ENCODE results near the gene NUF2.
"Not testable (repeated sequence)": the region's sequence is repeated elsewhere in the genome, so short reads cannot be mapped to it uniquely, and the experiment has no call there.

NUF2 gene

DNA sequence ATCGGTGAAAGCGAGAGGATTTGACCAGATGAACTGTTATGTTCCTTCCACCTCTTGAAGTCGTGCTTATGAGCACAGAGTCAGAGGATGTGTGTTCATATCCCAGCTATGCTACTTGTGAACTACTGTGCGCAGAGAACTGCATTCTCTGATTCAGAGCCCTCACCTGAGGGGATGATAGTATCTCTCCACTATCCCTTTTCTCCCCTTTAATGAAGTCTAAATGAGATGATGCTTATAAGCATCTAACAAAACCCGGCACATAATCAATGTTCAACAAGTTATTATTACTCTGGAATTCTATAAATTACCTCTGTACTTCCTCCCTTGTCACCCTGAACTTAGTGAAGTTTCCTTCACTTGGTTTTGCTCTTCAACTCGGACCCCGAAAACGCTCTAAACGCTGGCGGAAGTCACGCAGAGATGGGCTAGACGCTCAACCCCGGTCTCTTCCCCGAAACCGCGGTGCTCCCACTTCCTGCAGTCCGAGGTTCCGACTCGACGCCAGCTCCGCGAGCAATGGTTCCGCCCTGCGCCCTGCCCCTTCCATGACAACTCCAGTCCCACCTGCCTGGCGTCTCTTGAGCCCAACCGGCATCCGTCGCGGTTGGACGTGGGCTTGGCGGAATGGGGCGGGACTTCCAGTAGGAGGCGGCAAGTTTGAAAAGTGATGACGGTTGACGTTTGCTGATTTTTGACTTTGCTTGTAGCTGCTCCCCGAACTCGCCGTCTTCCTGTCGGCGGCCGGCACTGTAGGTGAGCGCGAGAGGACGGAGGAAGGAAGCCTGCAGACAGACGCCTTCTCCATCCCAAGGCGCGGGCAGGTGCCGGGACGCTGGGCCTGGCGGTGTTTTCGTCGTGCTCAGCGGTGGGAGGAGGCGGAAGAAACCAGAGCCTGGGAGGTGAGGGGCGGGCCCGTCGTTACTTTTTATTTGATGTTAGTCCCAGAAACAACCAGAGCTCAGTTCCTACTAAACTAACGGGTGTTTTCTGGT, at the start of gene NUF2:
Gene NUF2, plus strand, starts transcription at position 644 of the 995 bp plus-strand sequence. CDS start 4,098 bp downstream, outside the sequence.
- DNase-seq (ENCODE audit: low spot score): peak; percentile 98

DNA sequence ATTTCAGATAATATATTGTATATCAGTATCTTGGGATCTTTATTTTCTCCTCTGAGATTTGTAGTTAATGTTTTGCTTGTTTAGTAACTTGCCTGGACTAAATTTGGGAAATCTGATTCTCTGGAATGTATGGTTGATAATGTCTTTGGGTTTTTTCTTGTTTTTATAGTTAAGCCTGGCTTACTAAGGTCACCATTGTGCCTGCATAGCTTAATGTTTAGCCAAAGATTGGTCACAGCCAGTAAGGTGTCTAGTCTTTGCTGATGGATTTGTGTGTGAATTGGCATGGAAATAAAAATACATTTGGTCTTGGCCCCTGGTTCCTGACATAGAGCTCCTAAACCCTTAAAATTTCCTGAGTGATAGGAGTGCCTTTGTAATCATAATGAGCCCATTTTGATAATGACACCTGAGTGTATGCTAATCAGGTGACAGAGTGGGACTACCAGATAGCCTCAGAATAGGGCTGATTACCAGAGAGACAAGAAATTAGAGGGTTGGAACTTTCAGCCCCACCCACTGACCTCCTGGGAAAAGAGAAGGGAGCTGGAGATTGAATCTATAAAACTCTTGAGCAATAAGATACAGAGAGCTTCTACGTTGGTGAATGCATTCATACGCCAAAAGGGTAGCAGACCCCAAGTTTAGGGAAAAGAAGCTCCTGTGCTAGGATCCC, 47.9 kb upstream of the NUF2 start:
- DNase-seq (ENCODE audit: low spot score): no peak

DNA sequence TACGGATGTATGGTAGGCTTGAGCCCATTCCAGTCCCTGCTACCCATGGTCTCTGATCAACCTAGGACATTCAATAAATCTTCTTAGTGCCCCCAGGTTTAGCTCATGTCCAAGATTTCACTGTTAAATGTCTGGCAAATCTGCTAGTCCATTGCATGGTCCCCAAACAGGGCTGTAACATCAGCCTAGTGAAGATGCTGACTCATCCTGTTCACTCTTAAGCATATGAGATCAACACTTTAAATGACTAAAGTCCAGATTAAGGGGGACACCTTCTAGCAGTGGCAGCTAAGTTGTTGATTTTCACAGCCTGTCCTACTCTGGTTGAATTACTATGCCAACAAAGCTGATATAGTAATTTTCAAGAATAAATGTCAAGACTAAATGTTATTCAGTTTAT, 46.5 kb upstream of the NUF2 start:
- DNase-seq (ENCODE audit: low spot score): peak; percentile 9

- no peak for DNase-seq (ENCODE audit: low spot score)
Observed at GRCh38 chr1:163278602-163279001, 43.2 kb upstream of the NUF2 start.

DNA sequence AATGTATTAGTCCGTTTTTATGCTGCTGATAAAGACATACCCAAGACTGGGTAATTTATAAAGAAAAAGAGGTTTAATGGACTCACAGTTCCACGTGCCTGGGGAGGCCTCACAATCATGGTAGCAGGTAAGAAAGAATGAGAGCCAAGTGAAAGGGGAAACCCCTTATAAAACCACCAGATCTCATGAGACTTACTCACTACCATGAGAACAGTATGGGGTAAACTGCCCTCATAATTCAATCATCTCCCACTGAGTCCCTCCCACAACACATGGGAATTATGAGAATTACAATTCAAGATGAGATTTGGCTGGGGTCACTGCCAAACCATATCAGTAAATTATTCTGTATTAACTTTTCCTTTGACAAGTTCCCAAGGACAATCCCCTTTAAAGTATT, 36.9 kb upstream of the NUF2 start:
- not testable (repeated sequence) for DNase-seq (ENCODE audit: low spot score)

DNA sequence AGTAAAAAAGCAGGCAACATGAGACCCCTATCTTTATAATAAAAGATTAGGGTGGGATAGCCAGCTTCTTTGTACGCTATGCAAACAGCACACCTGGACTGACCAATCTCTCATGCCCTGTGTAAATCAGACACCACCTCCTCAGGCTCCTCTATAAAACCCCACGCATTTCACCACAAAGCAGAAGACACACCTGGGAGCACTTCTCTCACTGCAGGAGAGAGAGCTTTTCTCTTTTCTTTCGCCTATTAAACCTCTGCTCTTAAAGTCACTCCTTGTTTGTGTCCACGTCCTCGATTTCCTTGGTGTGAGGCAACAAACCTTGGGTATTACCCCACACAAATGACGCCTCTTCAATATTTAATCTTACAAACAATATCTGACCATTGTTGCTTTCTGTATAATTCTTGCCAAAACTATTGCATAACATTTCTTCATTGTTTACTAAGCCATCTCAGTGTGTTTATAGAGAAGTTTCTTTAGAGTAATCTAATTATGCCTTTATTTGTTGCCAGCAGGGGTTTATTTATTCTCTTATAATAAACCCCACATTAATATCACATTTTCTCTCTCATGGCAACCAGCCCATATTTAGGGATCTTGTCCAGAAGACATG, 31.6 kb upstream of the NUF2 start:
- peak; percentile 4 for DNase-seq (ENCODE audit: low spot score)

- DNase-seq (ENCODE audit: low spot score): no peak
Observed at GRCh38 chr1:163291461-163291860, 30.3 kb upstream of the NUF2 start.

- not testable (repeated sequence) for DNase-seq (ENCODE audit: low spot score)
Observed at GRCh38 chr1:163292153-163292552, 29.6 kb upstream of the NUF2 start.

GRCh38 chr1:163293497-163293896, 28.3 kb upstream of the NUF2 start:
- not testable (repeated sequence) for DNase-seq (ENCODE audit: low spot score)

DNA sequence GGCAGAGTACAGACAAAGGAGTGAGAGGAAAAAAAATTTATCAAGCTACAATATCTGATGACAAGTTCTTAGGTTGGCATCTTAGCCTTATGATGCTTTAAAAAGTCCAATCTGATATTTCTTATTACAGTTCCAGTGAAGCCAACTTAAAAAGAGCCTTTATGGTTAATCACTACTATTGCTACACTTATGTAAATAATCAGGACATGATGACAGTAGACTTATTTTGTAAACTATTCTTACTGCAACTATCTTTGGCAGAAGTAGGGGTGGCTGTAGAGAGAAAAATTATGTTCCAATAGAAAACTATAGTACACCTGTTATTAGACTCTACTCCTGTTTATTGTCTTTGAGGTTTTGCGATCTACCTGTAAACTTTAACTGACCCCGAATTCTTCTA, 25.8 kb upstream of the NUF2 start:
- no peak for DNase-seq (ENCODE audit: low spot score)

GRCh38 chr1:163296504-163297263, 25.1 kb upstream of the NUF2 start:
- no peak for DNase-seq (ENCODE audit: low spot score)

GRCh38 chr1:163298365-163298764, 23.4 kb upstream of the NUF2 start:
- no peak for DNase-seq (ENCODE audit: low spot score)

DNA sequence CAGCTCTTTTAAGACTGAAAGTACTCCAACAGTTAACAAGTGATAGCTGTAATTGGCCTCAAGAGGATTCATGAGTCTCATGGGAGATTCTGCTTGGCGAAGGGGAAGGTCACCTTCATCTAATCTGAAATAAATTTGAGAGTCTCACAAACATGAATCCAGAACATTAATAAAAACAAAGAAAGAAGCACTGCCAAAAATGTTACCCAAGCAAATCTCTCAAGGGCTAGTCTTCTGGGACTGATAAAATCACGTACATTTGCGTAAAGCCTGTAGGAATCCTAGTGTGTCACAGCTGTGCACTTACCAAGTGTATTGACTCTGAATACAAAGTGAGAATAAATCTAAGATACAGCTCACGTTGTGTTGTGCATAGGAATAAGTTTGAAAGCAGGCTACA, 21.2 kb upstream of the NUF2 start:
- no peak for DNase-seq (ENCODE audit: low spot score)

GRCh38 chr1:163303561-163303960, 18.2 kb upstream of the NUF2 start:
- no peak for DNase-seq (ENCODE audit: low spot score)

GRCh38 chr1:163305441-163305840, 16.3 kb upstream of the NUF2 start:
- DNase-seq (ENCODE audit: low spot score): no peak

DNA sequence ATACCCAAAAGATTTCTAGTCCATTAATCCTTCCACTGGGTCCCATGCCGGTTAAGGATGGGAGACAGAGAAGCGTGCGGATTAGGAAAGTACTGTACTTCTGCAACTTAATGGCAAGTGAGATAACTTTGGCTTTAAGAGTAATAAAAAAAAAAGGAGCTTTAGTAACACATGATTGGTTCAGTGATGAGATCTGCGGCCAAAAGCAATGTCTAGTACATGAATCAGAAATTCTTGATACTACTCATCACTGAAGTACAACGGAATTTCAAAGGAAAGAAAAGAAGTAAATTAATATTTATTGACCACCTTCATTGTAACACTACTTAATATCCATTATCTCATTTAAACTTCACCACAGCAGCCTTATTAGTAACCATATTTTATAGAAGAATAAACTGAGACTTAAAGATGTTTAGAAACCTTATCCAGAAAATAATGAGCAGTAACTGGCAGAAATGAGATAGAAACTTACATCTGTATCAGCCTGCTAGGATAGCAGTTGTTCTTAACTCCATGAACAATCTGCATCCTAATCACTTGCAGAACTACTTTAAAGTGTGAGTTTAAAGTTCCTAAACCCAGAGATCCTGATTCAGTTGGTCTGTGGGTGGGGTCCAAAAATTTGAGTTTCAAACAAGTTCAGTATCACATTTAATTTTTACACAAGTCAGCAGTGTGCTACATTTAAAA, 14.1 kb upstream of the NUF2 start:
- DNase-seq (ENCODE audit: low spot score): peak; percentile 78

- no peak for DNase-seq (ENCODE audit: low spot score)
Observed at GRCh38 chr1:163308811-163309210, 12.9 kb upstream of the NUF2 start.

- peak; percentile 27 for DNase-seq (ENCODE audit: low spot score)
Observed at GRCh38 chr1:163315773-163316374, 5.9 kb upstream of the NUF2 start.

GRCh38 chr1:163320891-163321290, 863 bp upstream of the NUF2 start:
- no peak for DNase-seq (ENCODE audit: low spot score)

GRCh38 chr1:163323339-163323738, 1.6 kb downstream of the NUF2 start:
- DNase-seq (ENCODE audit: low spot score): not testable (repeated sequence)

DNA sequence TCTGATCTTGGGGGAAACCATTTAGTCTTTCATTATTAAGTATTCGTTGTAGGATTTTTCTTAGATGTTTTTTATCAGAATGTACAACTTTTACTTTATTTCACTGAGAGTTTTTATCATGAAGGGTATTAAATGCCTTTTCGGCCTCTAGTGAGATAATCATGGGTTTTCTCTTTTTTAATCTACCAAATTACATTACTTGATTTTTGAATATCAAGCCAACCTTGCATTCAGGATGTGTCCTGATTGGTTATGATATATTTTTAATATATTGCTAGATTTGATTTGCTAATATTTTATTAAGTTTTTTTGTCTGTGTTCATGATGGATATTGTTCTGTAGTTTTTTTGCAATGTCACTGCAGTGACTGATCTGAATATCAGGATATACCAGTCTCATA, 9.4 kb downstream of the NUF2 start:
- no peak for DNase-seq (ENCODE audit: low spot score)
